ENCODE data around the gene SPATA31E1. TPM values are rescaled to one million over a fixed set of nuclear protein-coding genes. Genes with fewer than 3 reads are reported as not detected.
A peak's percentile ranks its signal among the peaks of the same experiment; 100 is the strongest.

SPATA31E1 gene
- total RNA-seq, 1 donor from 2014 or later, result 0.21 TPM

DNA sequence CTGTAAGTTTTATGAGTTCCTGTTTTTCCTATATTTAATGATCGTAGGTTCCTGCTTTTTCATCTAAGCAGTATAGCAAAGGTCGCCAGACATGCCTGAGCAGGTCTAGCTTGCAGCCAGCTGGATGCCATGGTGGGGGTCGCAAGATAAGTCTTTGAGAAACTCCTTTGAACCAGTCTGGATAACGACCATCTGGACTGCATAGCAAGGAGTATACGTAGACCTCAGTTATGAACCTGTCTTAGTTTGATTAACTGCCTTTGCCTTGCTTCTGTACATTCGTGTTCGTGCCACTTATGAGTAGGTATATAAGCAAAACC, 8.4 kb upstream of the SPATA31E1 start:
- TF ChIP-seq, protein P1, sequence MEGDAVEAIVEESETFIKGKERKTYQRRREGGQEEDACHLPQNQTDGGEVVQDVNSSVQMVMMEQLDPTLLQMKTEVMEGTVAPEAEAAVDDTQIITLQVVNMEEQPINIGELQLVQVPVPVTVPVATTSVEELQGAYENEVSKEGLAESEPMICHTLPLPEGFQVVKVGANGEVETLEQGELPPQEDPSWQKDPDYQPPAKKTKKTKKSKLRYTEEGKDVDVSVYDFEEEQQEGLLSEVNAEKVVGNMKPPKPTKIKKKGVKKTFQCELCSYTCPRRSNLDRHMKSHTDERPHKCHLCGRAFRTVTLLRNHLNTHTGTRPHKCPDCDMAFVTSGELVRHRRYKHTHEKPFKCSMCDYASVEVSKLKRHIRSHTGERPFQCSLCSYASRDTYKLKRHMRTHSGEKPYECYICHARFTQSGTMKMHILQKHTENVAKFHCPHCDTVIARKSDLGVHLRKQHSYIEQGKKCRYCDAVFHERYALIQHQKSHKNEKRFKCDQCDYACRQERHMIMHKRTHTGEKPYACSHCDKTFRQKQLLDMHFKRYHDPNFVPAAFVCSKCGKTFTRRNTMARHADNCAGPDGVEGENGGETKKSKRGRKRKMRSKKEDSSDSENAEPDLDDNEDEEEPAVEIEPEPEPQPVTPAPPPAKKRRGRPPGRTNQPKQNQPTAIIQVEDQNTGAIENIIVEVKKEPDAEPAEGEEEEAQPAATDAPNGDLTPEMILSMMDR (conservative IDR thresholded peaks at IDR 0.05), result no peak
- Mint-ChIP-seq H3K27me3 (ENCODE audit: low read depth) (no peaks in the 10 kb centered on the region), H3K4me1 (no peaks in the 10 kb centered on the region), H3K9me3 (peaks cover 14% of the 10 kb centered on the region), H3K4me3 (no peak overlapping the region), H3K27ac (ENCODE audit: unreplicated experiment) (peak overlapping the region; percentile 7), H3K36me3 (ENCODE audit: low read depth) (no peaks in the 10 kb centered on the region)
- DNase-seq (ENCODE audit: low read depth, low spot score), result no peak

DNA sequence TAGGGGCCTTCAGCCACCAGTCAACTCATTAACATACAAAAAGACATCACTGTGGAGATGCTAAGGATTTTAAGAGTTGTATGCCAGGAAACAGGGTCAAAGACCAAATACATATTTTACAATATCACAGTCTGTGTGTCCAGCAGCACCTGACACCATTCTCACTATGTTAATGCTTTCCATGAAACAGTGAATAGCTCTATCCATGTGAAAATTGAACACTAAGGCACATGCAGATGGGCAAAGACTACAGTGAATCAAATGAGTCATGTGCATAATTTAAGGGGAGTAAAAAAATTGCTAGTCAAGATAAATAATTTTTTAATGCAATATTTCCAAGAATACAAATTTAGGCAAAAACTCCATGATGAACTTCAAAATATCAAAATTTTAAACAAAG, 7.6 kb upstream of the SPATA31E1 start:
- DNase-seq (ENCODE audit: low read depth, low spot score), result no peak
- TF ChIP-seq, protein P1 (conservative IDR thresholded peaks at IDR 0.05), result no peak
- Mint-ChIP-seq H3K4me3 (no peak overlapping the region), H3K27ac (ENCODE audit: unreplicated experiment) (no peak overlapping the region), H3K27me3 (ENCODE audit: low read depth) (no peaks in the 10 kb centered on the region), H3K36me3 (ENCODE audit: low read depth) (no peaks in the 10 kb centered on the region), H3K9me3 (peaks cover 7% of the 10 kb centered on the region), H3K4me1 (no peaks in the 10 kb centered on the region)

DNA sequence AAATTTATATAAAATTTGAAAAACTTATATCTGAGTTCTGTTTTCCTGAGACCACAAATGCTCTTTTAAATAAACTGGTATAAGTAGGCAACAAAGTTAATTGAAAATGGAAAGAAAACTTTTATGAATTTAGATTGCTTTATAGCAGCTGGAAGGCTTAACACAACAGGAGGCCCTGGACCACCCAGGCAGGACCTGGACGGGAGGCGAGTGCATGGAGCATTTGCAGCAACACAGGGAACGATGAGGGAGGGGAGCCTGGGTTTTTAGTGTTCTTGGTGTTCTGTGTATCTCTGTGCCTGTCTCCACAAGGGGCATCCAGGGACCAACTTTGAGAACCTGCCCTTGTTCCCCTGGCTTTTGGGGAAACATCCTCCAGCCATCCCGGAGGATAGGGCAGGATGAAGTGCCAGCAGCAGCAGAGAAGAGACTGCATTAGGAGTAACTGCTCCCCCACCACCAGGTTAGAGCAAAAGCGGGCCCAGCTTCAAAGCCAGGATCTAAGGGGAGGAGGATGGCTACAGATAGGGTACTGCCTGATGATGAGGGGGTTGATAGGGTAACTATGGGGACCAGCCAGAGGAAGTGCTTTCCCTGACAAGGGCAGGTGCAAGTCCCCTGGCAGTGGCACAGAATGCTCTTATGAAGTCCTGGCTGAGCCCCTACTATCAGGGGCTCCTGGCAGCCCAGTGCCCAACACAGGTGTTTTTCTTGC, 6.7 kb upstream of the SPATA31E1 start:
- Mint-ChIP-seq H3K4me3 (no peak overlapping the region), H3K36me3 (ENCODE audit: low read depth) (no peaks in the 10 kb centered on the region), H3K4me1 (no peaks in the 10 kb centered on the region), H3K9me3 (peaks cover 7% of the 10 kb centered on the region), H3K27ac (ENCODE audit: unreplicated experiment) (no peak overlapping the region), H3K27me3 (ENCODE audit: low read depth) (no peaks in the 10 kb centered on the region)
- TF ChIP-seq, protein P1 (conservative IDR thresholded peaks at IDR 0.05), result no peak
- DNase-seq (ENCODE audit: low read depth, low spot score), result no peak

DNA sequence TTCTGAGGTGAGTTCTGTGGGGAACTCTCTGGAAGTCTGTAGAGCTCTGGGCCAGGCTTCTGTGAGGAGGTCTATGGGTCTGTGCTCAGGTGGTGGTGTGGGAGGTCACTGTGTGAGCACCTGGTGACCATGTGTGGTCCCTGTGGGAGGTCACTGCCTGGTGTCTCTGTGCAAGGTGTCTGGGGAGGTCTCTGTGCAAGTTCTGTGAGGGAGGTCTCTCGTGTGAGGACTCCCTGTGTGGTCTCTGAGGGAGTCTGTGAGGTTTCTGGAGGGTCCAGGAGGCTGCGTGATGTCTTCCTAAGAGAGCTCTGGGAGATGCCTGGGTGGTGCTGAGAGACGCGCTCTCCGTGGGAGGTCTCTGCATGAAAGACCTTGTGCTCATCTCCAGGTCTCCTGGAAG, 6.0 kb upstream of the SPATA31E1 start:
- H3K4me3 Mint-ChIP-seq, result no peak overlapping the region
- H3K27ac Mint-ChIP-seq (ENCODE audit: unreplicated experiment), result no peak overlapping the region
- peaks cover 7% of the 10 kb centered on the region for H3K9me3 Mint-ChIP-seq
- TF ChIP-seq, protein P1 (conservative IDR thresholded peaks at IDR 0.05), result no peak
- no peak for DNase-seq (ENCODE audit: low read depth, low spot score)
- no peaks in the 10 kb centered on the region for H3K36me3 Mint-ChIP-seq (ENCODE audit: low read depth)
- H3K4me1 Mint-ChIP-seq, result no peaks in the 10 kb centered on the region
- H3K27me3 Mint-ChIP-seq (ENCODE audit: low read depth), result no peaks in the 10 kb centered on the region

DNA sequence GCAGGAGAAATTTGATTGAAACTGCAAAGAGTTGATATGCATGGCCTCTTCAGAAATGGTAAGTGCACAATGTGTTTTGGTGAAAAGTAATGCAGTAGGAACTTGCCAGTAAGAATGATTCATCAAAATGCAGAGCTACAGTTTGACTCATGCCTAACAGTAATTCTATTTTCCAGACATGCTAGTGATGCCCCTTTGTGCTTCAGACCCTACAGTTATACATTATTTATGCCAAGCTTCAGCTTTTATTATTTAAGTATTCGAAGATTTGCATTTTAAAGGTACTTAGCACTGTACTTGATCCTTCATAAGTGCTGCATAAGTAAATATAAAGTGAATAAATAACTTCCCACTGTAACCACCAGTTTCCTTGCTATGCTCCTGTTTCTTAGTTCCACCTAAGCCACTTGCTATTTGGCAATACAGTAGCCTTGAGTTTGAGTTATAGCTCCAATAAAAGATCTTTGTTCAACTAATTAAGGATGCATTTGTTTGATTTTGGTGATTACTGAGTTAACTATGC, 3.6 kb upstream of the SPATA31E1 start:
- Mint-ChIP-seq H3K4me3 (no peak overlapping the region), H3K9me3 (peaks cover 7% of the 10 kb centered on the region), H3K27ac (ENCODE audit: unreplicated experiment) (no peak overlapping the region), H3K4me1 (no peaks in the 10 kb centered on the region), H3K27me3 (ENCODE audit: low read depth) (no peaks in the 10 kb centered on the region), H3K36me3 (ENCODE audit: low read depth) (no peaks in the 10 kb centered on the region)
- DNase-seq (ENCODE audit: low read depth, low spot score), result no peak
- TF ChIP-seq, protein P1 (conservative IDR thresholded peaks at IDR 0.05), result no peak
